HG03575 (cell line): ENCODE measurements around the gene CRAT.

Source experiments
- ATAC-seq: cut with Tn5 transposase; IDR thresholded peaks from one replicate; pipeline ENCODE4 v1.9.1; 2021; ENCODE audit not compliant: unreplicated experiment, insufficient number of reproducible peaks, low FRiP score; ENCODE audit errors: extremely low read depth

Gene CRAT

DNA sequence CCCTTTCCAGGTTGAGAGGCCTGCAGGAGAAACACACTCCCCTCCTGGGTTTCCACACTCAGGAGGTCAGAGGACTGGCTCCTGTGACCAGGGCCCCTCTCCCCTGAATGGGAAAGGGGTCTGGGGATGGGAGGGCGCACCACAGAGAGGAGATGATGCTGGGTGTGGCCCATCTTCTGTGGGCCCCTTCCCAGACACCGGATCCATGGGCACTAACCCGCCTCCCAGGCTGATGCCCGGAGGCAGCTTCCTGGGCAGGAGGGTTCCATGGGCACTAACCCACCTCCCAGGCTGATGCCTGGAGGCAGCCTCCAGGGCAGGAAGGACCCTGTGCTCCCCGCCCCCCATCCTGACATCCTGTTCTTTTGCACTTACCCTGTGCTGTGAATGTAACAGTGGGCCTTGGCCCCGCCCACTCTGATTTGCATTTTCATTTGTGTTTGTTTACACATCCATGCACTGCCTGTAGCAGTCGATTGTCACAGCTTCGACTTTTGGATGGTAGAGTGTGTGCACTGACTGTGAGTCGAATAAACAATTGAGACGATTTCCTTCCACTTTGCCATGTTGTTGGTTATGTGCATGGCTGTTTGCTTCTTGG lies 39.0 kb downstream of the CRAT start:
- ATAC-seq: no peak

DNA sequence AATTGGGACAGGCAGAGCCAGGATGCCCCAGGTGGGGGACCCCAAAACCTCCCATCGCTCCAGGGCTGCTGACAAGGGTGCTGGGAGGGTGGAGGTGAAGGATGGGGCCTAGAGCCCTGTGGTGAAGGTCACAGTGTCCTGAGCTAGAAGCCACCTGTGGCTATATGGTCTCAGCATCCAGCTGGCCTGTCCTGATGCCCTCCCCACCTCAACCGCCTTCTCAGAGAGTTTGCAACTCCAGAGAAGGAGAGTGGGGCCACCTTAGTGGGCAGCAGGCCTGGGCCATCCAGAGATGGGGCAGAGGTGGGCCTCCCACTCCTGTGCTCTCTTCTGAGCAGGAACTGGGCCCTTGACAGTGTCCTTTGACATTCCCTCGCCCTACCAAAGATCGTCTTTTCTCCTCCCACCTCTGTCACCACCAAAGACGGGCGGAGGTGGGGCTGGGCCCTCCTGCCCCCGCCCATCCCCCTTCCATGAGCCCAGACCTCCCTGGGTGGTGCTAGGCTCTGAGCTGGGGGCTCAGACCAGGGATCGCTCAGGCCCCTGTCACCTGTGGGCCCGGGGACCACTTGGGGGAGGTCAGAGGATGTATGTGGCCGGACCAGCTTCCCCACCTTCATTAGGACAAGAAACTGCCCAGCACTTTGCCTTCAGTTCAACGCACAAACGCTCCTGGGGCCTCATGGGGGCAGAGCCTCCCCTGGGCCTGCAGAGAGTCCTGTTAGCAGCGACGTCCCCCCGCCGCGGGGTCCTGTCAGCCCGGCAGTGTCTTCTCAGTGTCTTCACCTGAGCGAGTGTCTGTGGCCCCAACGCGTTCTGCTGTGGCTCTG lies 39.7 kb downstream of the CRAT start:
- ATAC-seq: no peak

DNA sequence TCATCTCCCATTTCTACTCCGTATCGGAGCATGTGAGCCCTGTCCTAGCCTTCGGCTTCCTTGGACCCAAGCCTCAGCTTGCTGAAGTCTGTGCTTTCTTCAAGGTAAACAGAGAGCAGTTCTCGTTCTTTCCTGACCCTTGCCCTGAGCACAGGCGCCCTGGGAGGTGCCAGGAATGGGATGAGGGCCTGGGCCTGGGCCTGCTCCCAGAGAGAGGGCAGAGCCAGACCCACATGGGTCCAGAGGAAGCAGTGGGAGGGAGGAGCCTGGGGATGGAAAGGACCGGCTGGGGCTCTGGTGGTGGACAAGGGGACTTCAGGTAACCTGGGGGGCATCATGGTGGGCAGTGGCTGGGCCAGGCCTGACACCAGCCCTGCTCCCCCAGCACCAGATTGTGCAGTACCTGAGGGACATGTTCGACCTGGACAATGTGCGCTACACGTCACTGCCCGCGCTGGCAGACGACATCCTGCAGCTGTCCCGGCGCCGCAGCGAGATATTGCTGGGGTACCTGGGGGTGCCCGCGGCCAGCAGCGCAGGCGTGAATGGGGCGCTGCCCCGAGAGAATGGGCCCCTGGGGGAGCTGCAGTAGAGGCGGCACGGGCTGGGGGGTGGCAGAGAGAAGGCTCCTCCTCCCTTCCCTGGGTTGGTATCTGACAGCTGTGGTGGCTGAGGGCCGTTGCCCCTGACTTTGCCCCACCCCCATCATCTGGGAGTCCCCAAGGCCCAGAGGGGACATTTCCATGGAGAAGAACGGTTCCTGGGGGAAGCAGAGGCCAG lies 40.5 kb downstream of the CRAT start:
- no peak for ATAC-seq

DNA sequence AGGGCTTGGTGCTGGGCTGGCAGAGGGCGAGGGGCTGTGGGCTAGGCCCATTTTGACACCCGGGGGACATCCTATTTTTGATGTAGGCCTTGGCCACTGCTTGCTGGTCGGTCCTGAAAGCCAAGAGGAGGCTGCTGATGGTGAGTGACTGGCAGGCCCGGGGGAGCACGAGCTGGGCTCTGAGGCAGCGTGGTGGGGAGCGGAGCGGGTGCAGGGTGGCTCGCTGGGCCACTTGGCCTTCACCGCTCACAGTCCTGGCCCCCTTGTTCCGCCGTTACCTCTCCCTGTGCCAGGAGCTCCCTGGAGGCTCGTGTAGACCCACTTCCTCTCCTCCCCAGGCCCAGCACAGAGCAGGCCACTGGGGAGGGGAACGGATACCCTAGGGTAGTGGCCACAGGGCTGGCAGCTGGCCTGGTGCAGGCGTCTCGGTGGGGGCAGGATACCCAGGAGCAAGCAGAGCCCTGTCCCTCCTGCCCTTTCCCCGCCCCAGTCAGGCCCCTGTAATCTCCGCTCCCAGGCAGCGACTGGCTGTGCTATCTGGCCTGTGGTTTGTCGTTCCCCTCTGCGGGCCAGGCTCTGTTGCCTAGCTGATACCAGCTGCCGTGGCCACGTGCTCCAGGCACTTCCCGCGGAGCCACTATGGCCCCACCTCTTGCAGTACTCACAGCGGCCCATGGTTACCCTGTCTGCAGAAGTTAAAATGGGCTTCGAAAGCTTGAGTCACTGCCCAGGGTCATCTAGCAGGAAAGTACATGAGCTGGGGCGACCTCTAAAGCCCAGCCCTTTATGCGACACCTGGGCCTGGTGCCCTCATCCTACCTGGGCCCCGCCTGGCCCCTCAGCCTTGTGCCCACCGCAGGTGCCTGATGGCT lies 41.4 kb downstream of the CRAT start:
- no peak for ATAC-seq

DNA sequence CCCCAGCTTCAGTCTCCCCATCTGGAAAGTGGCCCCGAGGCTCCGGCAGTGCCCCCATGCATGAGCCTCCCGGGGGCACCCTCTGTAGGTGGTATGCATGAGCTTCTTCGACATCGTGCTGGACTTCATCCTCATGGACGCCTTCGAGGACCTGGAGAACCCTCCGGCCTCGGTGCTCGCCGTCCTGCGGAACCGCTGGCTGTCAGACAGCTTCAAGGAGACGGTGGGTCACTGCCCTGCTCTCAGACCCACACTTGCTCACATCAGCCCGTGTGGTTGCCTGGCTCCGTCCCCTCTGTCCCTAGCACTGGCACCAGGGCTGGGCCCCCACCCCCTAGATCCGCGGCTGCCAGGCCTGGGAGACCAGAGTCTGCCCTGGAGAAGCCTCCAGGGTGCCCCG lies 42.5 kb downstream of the CRAT start:
- no peak for ATAC-seq

DNA sequence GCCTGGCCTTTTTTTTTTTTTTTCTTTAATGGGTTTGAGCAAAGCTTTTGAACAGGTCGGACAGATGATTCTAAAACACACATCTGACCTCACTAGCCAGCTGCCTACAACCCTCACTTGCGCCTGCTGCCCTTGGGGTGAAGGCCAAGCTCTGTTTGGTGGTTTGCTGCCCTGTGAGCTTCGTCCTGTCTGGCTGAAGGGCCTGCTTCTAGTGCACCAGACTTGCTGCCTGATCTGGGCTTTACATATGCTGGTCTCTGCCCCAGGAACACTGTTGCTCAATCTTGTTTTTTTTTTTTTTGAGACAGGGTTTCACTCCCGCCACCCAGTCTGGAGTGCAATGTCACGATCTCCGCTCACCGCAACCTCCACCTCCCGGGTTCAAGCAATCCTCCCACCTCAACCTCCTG lies 46.1 kb downstream of the CRAT start:
- ATAC-seq: no peak

DNA sequence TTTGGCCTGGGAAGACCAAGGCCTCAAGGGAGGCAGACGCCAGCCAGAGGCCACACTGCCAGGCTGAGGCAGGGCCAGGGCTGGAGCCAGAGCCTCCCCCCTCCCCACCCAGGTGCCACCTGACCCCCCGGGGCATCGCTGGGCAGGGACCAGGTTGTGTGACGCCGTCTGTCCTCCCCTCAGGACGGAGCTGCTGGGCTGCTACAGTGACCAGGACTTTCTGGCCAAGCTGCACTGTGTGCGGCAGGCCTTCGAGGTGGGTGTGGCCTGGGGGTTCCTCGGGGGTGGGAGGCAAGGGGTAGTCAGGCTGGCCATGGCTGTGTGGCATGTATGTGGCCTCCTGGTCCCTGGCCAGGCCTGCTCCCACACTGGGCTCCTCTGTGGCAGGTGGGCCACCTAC lies 47.5 kb downstream of the CRAT start:
- no peak for ATAC-seq

DNA sequence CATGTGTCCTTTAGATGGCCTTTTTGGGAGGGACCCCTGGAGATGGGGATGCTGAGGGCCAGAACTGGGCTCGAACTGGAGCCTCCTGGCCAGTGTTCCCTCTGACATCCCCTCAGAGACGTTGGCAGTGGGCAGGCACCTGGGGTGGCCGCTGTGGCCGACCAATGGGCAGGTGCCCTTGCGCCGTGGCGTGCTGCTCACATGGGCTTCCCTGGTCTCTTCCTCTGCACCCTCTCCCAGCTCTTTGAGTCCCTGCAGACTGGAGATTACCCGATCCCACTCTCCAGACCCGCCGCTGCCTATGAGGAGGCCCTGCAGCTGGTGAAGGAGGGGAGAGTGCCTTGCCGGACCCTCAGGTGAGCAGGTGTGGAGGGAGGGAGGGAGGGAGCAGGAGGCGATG lies 49.6 kb downstream of the CRAT start:
- no peak for ATAC-seq

DNA sequence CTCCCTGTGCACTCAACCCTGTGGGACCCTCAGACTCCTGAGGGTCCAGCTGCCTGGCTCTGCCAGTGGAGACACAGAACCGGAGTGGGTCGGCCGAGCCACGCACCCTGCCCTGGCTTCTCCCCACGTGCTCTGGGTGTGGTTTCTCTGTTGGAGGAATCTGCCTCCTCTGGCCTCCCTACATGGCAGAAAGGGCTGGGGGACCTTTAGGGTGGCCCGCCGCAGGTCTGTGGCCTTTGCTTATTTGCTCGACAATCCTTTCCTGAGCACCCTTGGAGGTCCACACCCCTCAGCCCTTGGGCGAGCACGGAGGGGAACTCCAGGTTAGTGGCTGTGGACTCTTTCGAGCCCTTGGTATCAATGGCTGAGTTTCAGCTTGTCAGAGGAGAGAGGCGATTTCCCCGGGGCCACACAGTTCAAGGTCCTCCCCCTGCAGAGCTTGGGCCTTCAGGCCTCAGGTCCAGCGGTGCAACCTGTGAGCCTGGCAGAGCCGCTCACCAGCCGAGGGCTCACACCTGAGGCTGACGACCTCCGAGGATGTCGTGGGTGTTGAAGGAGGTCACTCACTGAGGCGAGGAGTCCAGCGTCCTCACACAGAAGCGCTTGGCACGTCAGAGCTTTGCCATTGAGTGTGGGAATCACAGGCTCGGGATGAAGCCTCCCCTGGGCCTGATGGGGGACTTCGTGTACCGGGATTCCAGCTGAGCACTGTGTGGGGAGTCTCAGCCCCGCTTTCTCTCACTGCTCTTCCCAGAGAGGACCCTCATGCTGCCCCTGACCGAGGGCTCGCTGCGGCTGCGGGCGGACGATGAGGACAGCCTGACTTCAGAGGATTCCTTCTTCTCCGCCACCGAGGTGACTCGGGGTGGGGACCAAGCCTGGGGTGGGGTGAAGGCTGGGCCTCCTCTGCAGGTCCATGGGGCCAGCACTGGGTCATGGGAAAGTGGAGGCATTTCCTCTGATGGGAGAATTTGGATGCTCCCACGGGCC lies 50.5 kb downstream of the CRAT start:
- ATAC-seq: no peak

DNA sequence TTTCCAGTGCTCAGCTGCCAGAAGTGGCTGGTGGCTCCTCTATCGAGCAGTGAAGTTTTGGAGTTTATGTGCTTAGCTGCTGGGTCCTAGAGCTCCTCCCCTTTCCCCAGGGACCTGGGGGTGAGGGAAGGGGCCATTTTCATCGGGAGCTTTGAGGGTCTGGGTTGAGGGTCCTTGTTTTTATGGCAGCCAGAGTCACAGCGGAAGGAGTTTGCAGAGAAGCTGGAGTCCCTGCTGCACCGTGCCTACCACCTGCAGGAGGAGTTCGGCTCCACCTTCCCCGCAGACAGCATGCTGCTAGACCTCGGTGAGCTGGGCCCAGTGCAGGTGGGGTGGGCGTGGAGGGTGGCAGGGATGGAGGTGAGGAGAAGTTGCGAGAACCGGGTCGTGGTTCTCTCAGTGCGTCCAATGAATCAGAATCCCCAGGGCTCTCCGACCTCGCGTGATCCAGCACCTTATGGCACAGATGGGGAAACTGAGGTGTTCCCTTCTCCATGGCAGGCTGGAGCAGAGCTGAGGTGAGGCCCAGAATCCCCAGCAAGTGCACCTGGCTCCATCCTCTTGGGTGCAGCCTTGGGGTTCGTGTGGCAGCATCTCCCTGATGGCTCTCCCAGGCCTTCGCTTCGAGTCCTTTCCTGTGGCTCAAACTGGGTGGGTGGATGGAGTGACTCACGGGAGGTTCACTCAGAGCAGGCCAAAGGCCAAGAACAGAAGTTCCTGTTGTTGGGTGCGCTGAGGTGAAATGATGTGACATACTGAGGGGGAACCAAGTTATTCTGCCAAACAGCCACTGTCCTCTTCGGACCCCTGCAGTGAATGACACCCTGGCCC lies 51.4 kb downstream of the CRAT start:
- ATAC-seq: no peak

DNA sequence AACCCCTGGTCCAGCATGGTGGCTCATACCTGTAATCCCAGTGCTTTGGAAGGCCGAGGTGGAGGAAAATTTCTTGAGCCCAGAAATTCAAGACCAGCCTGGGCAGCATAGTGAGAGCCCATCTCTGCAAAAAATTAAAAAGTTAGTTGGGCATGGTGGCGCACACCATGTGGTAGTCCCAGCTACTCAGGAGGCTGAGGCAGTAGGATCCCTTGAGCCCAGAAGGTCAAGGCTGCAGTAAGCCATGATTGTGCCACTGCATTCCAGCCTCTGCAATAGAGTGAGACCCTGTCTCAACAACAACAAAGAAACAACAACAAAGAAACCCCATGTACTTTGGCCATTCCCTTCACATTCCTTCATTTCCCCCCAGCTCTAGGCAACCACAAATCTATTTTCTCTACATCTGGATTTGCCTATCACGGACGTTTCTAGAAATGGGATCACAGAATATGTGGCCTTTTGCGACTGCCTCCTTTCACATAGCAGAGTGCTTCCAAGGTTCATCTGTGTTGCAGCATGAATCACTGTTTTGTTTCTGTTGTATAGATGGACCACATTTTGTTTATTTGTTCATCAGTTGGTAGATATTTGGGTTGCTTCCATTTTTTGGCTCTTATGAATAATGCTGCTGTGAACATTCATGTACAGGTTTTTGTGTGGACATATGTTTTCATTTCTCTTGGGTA lies 56.3 kb downstream of the CRAT start:
- no peak for ATAC-seq

DNA sequence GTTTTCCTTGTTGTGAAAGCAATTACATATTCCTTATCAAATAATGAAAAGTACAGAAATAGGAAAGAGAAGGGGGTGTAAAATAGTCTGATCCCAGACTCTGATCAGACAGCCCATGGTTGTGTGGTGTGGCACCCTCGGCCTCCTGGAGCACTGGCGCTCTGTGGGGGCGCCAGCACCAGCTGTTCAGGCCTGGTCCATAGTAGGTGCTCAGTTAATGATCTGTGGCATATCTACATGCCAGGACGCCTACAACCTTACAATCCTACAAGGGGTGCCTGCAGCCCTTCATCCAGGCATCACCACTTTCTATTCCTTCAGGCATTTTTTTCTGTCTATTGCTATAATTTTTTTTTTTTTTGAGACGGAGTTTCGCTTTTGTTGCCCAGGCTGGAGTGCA lies 57.6 kb downstream of the CRAT start:
- no peak for ATAC-seq

DNA sequence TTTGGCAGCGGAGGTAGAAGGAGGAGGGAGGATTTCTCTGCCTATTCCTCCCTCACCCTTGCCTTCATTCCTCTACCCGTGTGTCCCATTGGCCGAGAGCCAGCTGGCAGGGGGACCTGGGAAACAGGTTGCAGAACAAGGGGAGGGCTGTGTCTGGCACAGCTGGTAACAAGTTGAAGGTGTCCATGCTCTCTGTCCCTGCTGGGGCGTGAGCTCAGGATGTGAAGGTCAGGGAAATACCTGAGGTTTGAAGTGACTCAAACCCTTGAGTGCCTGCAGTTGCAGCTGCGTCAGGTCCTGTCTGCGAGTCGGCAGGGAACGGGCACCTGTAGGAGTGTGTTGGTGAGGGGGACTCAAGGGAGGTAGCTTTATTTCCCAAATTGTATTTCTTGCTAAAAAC lies 58.0 kb downstream of the CRAT start:
- no peak for ATAC-seq
